ENCODE measurements around the gene IQCE.

GRCh38 chr7:2539031-2539911 is 19.5 kb upstream of the IQCE start:
- TF ChIP-seq CTCF (IDR thresholded peaks at IDR 0.05) (no peak), POLR2A (IDR thresholded peaks at IDR 0.05) (no peak), EP300 (IDR thresholded peaks at IDR 0.05) (no peak)
